GM12878 (cell line): ENCODE results near the gene PSMB5. TPM values are rescaled to one million over a fixed set of nuclear protein-coding genes. Genes with fewer than 3 reads are reported as not detected.
A peak's percentile ranks its signal among the peaks of the same experiment; 100 is the strongest.

Experiments used
- BCL11A ChIP-seq: IDR thresholded peaks from 2 replicates; pipeline ENCODE4 v1.6.1; 2011; ENCODE audit warnings: low read depth, low read length
- CBX3 ChIP-seq: fragments of 200-600 bp; sonication (generic); IDR thresholded peaks from 2 replicates; pipeline ENCODE4 v1.6.1; 2016; ENCODE audit warnings: low read depth, borderline replicate concordance
- GATAD2B ChIP-seq: fragments of 450-650 bp; conservative IDR thresholded peaks from 2 replicates; pipeline ENCODE4 v1.6.1; 2017; ENCODE audit warnings: low read depth, mild to moderate bottlenecking, moderate library complexity
- MTA3 ChIP-seq: IDR thresholded peaks from 2 replicates; pipeline ENCODE4 v1.6.1; 2012; ENCODE audit warnings: low read length, inconsistent platforms, borderline replicate concordance
- MYB ChIP-seq: fragments of 150-350 bp; IDR thresholded peaks from 2 replicates; pipeline ENCODE4 v1.6.1; 2014; ENCODE audit warnings: mild to moderate bottlenecking, low read depth, low read length, borderline replicate concordance
- NBN ChIP-seq: fragments of 450-650 bp; IDR thresholded peaks from 2 replicates; pipeline ENCODE4 v1.6.1; 2016
- NR2C1 ChIP-seq: fragments of 450-650 bp; IDR thresholded peaks from 2 replicates; pipeline ENCODE4 v1.6.1; 2017; ENCODE audit warnings: antibody characterized with exemption, mild to moderate bottlenecking, moderate library complexity
- NR2F1 ChIP-seq: fragments of 450-650 bp; conservative IDR thresholded peaks from 2 replicates; pipeline ENCODE4 v1.6.1; 2017; ENCODE audit warnings: mild to moderate bottlenecking
- POLR2AphosphoS5 ChIP-seq: IDR thresholded peaks from 2 replicates; pipeline ENCODE4 v1.6.1; 2011; ENCODE audit warnings: mild to moderate bottlenecking, low read length, inconsistent platforms
- RAD21 ChIP-seq: IDR thresholded peaks from 2 replicates; pipeline ENCODE4 v1.6.1; 2011; ENCODE audit warnings: mild to moderate bottlenecking, low read depth, low read length, moderate library complexity; ENCODE audit not compliant: insufficient read depth
- RUNX3 ChIP-seq: IDR thresholded peaks from 2 replicates; pipeline ENCODE4 v1.6.1; 2012; ENCODE audit warnings: low read length, inconsistent platforms
- SMARCA5 ChIP-seq: fragments of 450-650 bp; IDR thresholded peaks from 2 replicates; pipeline ENCODE4 v1.6.1; 2017; ENCODE audit warnings: mild to moderate bottlenecking
- USF1 ChIP-seq: IDR thresholded peaks from 2 replicates; pipeline ENCODE4 v1.6.1; 2011; ENCODE audit warnings: borderline replicate concordance, low read depth, mild to moderate bottlenecking, moderate library complexity, mixed read lengths, low read length; ENCODE audit not compliant: insufficient read depth; ENCODE audit errors: extremely low read length
- ZBTB40 ChIP-seq: fragments of 450-650 bp; IDR thresholded peaks from 2 replicates; pipeline ENCODE4 v1.6.1; 2016; ENCODE audit warnings: mild to moderate bottlenecking, moderate library complexity, borderline replicate concordance
- ZNF207 ChIP-seq: fragments of 450-650 bp; IDR thresholded peaks from 2 replicates; pipeline ENCODE4 v1.6.1; 2014; ENCODE audit warnings: antibody characterized with exemption, mild to moderate bottlenecking, borderline replicate concordance
- ZNF592 ChIP-seq: fragments of 450-650 bp; IDR thresholded peaks from 2 replicates; pipeline ENCODE4 v1.6.1; 2017; ENCODE audit warnings: mild to moderate bottlenecking, moderate library complexity
- polyA plus RNA-seq, 11 experiments: library from polyadenylated mRNA; depleted of rRNA in 4 of 11; unstranded in 6 of 11; stranded (reverse) in 5 of 11; fragments of >200 nt; fragmentation: Nextera tagmentation in 4 of 11; fragmentation: Illumina TruSeq in 1 of 11; extraction: Ambion mirVana in 4 of 11; extraction: Trizol in 1 of 11; gene quantifications; 1 replicate in 1 of 11; 2 replicates in 10 of 11; pipeline versions ENCODE4 v1.2.1 to v1.2.3, GENCODE V29; 2011 to 2016; ENCODE audit warnings: inconsistent platforms in 2 of 11, missing spikeins in 2 of 11, low read depth in 1 of 11
- total RNA-seq, 4 experiments: library from RNA; depleted of rRNA in 3 of 4; stranded (reverse); fragments of >200 nt in 3 of 4; fragmentation: Illumina TruSeq in 1 of 4; extraction: Trizol in 1 of 4; gene quantifications; 2 replicates each; pipeline versions ENCODE4 v1.2.1 to v1.2.3, GENCODE V29; 2013 to 2021
- TF ChIP-seq, protein P1 (sequence below): IDR thresholded peaks from 2 replicates; pipeline ENCODE4 v1.6.1; 2012; ENCODE audit warnings: low read length, inconsistent platforms
- TF ChIP-seq, protein P2 (sequence below): fragments of 450-650 bp; IDR thresholded peaks from 2 replicates; pipeline ENCODE4 v1.6.1; 2017; ENCODE audit warnings: low read depth, mild to moderate bottlenecking, moderate library complexity

Gene PSMB5
- total and polyA plus RNA-seq, 10 of the 15 experiments (the other 5 are each of a cell fraction or from before 2014, with no cell fraction given), result 84.5 to 802 (median 144) TPM

DNA sequence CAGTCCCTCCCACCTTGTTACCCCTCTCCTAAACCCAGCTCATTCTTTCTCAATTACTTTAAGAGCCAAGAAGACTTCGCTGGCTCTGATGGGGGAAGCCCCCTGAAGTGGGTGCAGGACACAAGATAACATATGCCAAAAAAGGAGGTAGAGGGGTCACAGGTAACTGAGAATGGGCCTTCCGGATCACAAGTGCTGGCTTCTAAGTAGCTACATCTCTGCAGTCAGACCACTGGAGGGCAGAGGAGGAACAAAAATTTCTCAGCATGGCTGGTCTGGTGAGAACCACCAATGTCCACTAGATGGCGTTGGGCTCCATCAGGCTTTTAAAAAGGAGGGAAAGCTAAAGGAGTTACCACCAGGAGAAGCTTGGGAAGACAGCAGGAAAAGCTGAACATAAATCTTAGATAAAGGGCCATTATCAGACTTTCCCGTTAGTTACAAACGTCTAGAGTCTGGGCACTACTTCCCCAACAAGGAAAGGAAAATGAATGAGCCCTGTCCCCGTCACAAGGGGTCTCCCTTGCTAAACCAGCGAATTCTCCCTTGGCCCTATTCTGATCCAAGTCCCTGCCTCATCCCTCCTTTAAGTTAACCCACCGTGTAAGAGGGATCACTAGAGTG is 34.2 kb upstream of the PSMB5 start (continued):
- TF ChIP-seq ZNF592 (peak; percentile 84; the same call in 1 of the 2 replicates), ZBTB40 (no peak), POLR2AphosphoS5 (0 out of 2 replicates have a peak, but pooled peaks have one; percentile 25), ZNF207 (0 out of 2 replicates have a peak, but pooled peaks have one; percentile 52), NR2C1 (no peak), CBX3 (no peak), SMARCA5 (peak; percentile 93), MYB (no peak), GATAD2B (0 out of 2 replicates have a peak, but pooled peaks have one; percentile 35), RUNX3 (peak; percentile 51; the same call in 1 of the 2 replicates), BCL11A (no peak), USF1 (no peak), NR2F1 (no peak), NBN (0 out of 2 replicates have a peak, but pooled peaks have one; percentile 36), RAD21 (peak; percentile 62), MTA3 (0 out of 2 replicates have a peak, but pooled peaks have one; percentile 34)
- TF ChIP-seq, protein P1, sequence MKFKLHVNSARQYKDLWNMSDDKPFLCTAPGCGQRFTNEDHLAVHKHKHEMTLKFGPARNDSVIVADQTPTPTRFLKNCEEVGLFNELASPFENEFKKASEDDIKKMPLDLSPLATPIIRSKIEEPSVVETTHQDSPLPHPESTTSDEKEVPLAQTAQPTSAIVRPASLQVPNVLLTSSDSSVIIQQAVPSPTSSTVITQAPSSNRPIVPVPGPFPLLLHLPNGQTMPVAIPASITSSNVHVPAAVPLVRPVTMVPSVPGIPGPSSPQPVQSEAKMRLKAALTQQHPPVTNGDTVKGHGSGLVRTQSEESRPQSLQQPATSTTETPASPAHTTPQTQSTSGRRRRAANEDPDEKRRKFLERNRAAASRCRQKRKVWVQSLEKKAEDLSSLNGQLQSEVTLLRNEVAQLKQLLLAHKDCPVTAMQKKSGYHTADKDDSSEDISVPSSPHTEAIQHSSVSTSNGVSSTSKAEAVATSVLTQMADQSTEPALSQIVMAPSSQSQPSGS, result no peak
- TF ChIP-seq, protein P2, sequence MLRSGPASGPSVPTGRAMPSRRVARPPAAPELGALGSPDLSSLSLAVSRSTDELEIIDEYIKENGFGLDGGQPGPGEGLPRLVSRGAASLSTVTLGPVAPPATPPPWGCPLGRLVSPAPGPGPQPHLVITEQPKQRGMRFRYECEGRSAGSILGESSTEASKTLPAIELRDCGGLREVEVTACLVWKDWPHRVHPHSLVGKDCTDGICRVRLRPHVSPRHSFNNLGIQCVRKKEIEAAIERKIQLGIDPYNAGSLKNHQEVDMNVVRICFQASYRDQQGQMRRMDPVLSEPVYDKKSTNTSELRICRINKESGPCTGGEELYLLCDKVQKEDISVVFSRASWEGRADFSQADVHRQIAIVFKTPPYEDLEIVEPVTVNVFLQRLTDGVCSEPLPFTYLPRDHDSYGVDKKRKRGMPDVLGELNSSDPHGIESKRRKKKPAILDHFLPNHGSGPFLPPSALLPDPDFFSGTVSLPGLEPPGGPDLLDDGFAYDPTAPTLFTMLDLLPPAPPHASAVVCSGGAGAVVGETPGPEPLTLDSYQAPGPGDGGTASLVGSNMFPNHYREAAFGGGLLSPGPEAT, result peak; percentile 58; the same call in 1 of the 2 replicates
